Right lung (tissue), 5 donors: ENCODE measurements around the gene LAMP2. TPM values are rescaled to one million over a fixed set of nuclear protein-coding genes. Genes with fewer than 3 reads are reported as not detected.

Experiments used
- polyA plus RNA-seq, 5 donors: library from polyadenylated mRNA; unstranded; fragments of 120-200 nt; gene quantifications; one replicate each; pipeline versions ENCODE4 v1.2.1 to v1.2.3, GENCODE V29; 2013; ENCODE audit warnings: inconsistent platforms in 1 of 5, low replicate concordance in 1 of 5; ENCODE audit not compliant: insufficient read length in 5 of 5, insufficient read depth in 1 of 5

LAMP2 gene
- polyA plus RNA-seq, 5 donors, result 76.4 to 96.8 (median 93.9) TPM

Other genes with a start within 250 kb of the LAMP2 start
- gene ZBTB33, start 218.5 kb downstream of the LAMP2 start, polyA plus RNA-seq, result 10 to 100 TPM; 16.0 to 29.0 (median 21.9) TPM
- 1 to 10 TPM; 1.0 to 2.3 (median 1.3) TPM for gene TMEM255A, start 157.8 kb downstream of the LAMP2 start, polyA plus RNA-seq
- 1 to 10 TPM in 1 of 5 donors, under 1 TPM in 3, not detected in 1; 0.04 to 7.7 (median 0.21) TPM for gene ATP1B4, start 107.2 kb downstream of the LAMP2 start, polyA plus RNA-seq
- gene CUL4B, start 91.7 kb upstream of the LAMP2 start, polyA plus RNA-seq, result 10 to 100 TPM; 48.0 to 79.7 (median 73.0) TPM
- 10 to 100 TPM; 50.9 to 63.6 (median 56.6) TPM for gene MCTS1, start 134.8 kb upstream of the LAMP2 start, polyA plus RNA-seq
- 10 to 100 TPM; 20.1 to 26.0 (median 22.8) TPM for gene C1GALT1C1, start 160.8 kb upstream of the LAMP2 start, polyA plus RNA-seq